HG03060 (cell line): ENCODE measurements around the gene PSMC2.
"Not testable (repeated sequence)": the region's sequence is repeated elsewhere in the genome, so short reads cannot be mapped to it uniquely, and the experiment has no call there.

ENCODE experiments used
- ATAC-seq: cut with Tn5 transposase; IDR thresholded peaks from one replicate; pipeline ENCODE4 v1.9.1; 2021; ENCODE audit warnings: low read depth, moderate number of reproducible peaks; ENCODE audit not compliant: unreplicated experiment

Gene PSMC2

DNA sequence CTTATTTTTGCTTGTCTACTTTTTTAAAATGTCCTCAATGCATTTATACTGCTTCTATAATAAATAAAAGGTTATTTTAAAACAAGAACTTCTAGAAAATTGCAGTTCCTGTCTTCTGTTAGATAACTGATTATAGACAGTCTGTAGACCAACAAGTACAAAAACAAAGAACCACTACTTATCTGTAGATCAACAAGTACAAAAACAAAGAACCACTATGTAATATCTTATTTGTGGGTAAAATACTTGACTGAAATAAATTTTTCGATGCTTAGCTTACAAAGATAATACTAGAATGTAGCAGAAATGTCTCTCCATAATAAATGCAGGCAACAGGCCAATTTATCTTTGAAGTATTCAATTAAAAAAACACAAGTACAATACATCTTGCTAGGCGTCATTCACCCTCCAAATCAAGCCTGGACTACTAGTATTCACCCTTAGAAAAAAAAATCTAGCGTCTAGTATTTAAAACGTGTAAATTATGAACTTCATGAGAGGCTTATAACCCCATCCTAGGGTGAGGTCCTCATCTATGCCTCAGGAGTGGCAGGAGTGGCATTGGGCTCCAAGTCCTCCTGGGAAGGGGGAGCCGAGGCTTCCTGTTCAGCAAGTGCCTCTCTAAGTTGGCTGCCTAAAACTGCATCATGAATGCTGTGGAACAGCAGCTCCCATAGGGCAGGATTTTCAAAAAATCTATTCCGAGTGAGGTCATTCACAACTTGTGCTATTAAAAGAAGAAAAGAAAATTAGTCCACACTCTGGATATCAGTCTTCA is 26.6 kb downstream of the PSMC2 start:
- no peak for ATAC-seq

DNA sequence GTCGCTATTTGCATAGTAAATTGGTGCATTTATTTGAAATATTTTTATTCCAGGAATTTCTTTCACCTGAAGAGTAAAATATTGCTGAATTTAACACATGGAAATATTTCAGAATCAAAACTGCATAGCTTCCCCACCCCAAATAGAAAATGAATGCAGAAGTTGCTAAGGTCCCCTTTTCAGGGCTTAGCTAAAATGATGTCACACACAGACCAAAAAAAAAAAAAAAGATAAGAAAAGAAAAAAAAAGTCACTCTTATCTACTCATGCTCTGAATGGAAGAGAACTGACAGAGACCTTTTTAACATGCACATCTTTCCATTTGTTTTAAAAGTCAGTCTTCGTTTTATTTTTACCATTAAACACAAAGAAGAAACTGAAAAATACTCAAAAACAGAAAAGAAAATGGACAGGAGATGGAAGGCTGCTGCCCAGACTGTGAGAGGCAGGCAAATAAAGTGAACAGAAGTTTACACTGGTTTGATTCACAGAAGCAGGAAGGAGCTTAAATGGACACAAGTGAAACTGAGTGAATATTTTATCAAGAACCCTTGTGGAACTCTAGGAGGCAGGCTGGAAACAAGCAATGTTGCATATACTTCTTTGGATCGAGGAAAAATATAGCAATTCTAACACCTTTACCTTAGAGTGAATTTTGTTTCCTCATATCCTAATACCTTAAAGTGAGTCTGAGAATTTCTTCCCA is 32.0 kb downstream of the PSMC2 start:
- ATAC-seq, result no peak

DNA sequence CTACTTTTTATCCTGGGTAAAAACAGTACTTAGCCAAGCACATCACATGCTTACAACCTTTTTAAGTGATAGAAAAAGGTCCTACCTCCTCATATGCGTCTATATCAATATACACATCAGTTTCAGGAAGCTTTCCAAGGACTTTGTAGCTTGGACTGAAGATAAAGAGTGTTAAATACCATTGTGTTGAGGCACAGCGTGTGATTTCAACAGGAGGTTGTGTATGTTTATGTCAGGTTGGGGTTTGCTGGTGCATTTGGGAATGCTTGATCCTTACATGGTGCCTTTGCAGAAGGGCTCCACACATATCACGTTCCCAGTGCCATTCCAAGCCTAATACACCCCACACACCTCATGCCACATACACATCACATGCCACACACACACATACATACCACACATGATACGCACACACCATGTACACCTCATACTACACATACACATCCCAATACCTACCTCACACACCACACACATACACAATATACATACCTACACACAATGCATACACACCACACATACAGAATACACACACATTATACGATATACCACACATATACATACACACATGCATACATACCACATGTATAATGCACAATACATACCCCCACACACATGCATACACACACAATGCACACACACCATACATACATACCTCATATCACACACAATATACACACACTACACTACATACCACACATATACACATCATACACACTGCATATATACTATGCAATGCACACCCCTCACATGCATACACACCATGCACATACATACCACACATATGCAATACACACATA is 33.1 kb downstream of the PSMC2 start:
- no peak for ATAC-seq

GRCh38 chr7:103381280-103382031 is 34.0 kb downstream of the PSMC2 start:
- no peak for ATAC-seq

DNA sequence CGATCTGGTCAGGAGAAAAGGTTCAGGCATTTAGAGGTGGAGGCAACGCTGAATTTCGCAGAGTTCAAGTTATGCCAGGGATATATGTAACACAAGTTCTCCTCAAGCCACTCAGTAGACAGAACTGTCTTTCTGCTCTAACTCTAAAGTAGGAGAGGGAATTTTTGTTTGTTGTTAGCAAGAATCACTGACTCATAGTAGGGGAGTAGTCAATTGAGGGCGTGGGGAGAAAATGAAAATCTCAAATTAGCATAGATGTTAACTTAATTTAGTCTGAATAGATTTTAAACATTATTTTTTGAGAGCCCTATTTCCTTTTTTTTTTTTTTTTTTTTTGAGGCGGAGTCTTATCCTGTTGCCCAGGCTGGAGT is 34.6 kb downstream of the PSMC2 start:
- no peak for ATAC-seq

- ATAC-seq, result no peak
Measured at GRCh38 chr7:103387242-103387641, 39.8 kb downstream of the PSMC2 start.

- no peak for ATAC-seq
Measured at GRCh38 chr7:103388469-103389140, 41.2 kb downstream of the PSMC2 start.

- no peak for ATAC-seq
Measured at GRCh38 chr7:103389263-103389662, 41.8 kb downstream of the PSMC2 start.

GRCh38 chr7:103391150-103391549 is 43.7 kb downstream of the PSMC2 start:
- ATAC-seq, result no peak

- ATAC-seq, result no peak
Measured at GRCh38 chr7:103391976-103392375, 44.5 kb downstream of the PSMC2 start.

DNA sequence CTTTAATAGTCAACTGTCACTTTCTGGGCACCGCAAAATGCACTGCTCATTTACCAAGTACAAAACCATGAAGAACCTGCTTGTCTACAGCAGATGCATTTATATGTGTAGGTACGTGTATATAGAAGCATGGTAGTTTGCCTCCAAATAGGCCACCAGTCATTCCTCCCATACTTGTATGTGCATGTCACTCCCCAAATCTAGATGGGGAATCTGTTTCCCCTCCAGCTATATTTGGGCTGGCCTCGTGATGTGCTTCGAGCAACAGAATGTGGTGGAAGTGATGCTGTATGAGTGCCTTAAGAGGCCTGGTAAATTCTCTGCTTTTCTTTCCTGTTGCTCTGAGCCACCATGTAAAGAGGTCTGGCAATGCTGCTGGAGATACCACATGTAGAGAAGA is 47.1 kb downstream of the PSMC2 start:
- no peak for ATAC-seq

DNA sequence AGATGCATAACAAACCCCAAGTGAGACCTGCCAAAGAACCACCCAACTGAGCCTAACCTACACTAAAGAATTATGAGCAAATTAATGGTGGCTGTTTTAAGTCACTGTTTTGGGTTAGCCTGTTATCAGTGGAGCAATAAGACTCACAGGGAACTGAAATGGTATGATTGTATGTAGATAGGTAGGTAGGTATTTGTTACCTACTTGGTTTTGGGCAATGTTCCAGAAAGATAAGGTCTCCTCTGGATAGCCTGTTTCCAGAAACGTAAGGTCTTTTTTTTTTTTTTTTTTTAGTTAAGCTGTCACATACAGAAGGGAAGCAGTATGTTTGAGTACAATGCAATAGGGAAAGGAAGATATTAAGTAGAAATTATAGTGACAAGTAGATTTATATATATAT is 47.6 kb downstream of the PSMC2 start:
- ATAC-seq, result no peak

DNA sequence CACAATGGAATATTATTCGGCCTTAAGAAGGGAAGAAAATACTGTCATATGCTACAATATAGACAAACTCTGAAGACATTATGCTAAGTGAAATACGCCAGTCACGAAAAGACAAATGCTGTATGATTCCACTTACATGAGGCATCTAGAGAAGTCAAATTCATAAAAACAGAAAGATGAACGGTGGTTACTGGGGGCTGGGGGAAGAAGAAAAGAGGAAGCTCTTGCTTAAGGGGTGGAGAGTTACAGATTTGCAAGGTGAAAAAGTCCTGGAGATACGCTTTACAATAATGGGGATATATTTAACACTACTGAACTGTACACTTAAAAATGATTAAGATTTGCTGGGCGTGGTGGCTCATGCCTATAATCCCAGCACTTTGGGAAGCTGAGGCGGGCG is 49.0 kb downstream of the PSMC2 start:
- ATAC-seq, result no peak

- no peak for ATAC-seq
Measured at GRCh38 chr7:103398483-103399127, 51.2 kb downstream of the PSMC2 start.

- not testable (repeated sequence) for ATAC-seq
Measured at GRCh38 chr7:103399687-103400086, 52.2 kb downstream of the PSMC2 start.

DNA sequence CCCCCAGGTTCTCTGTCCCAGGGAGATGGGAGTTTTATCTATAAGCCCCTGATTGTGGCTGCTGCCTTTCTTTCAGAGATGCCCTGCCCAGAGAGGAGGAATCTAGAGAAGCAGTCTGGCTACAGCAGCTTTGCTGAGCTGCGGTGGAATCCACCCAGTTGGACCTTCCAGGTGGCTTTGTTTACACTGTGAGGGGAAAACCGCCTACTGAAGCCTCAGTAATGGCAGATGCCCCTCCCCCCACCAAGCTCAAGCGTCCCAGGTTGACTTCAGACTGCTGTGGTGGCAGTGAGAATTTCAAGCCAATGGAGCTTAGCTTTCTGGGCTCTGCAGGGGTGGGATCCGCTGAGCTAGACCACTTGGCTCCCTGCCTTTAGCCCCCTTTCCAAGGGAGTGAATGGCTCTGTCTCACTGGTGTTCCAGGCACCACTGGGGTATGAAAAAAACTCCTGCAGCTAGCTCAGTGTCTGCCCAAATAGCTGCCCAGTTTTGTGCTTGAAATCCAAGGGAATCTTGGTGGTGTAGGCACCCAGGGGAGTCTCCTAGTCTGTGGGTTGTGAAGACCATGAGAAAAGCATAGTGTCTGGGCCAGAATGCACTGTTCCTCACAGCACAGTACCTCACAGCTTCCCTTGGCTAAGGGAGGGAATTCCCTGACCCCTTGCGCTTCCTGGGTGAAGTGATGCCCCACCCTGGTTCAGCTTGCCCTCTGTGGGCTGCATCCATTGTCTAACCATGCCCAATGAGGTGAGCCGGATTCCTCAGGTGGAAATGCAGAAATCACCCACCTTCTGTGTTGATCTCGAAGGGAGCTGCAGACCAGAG is 58.6 kb downstream of the PSMC2 start:
- ATAC-seq, result not testable (repeated sequence)

GRCh38 chr7:103412151-103412550 is 64.7 kb downstream of the PSMC2 start:
- ATAC-seq, result no peak

DNA sequence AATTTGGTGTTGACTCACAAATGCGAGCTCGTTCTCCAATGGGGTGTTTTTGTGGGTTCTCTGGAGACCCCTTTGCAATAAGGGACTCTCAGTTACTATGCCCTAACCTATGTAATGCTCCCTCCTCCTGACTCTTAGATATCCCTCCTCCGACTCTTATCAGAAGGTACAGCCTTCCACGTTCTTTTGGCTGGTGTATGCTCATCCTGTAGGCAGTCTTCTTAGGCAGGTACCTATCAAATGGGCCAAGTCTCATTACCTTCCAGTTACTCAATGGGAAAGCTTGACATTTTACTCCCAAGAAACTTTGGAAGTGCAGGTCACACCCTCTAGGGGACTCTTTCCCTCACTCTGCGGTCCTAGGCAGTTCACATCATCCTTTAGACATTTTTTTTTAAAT is 66.0 kb downstream of the PSMC2 start:
- no peak for ATAC-seq

GRCh38 chr7:103418241-103418640 is 70.8 kb downstream of the PSMC2 start:
- ATAC-seq, result no peak
